ENCODE data around the gene AGFG1. TPM values are rescaled to one million over a fixed set of nuclear protein-coding genes. Genes with fewer than 3 reads are reported as not detected.
"Not testable (repeated sequence)": the region's sequence is repeated elsewhere in the genome, so short reads cannot be mapped to it uniquely, and the experiment has no call there.

The AGFG1 gene
- total RNA-seq, 2 donors from 2014 or later, result 10.2 to 16.1 TPM

- Histone ChIP-seq H3K27ac (no peak overlapping the region), H3K4me1 (no peaks in the 10 kb centered on the region), H3K4me3 (no peak overlapping the region), H3K36me3 (replicated peaks in 1 of 2; ENCODE audit: insufficient read depth in 1 of 2, low read depth in 2 of 2) (no peaks in the 10 kb centered on the region), H3K9me3 (peaks cover 0 to 13% (median 0%) of the 10 kb centered on the region in 3 donors), H3K27me3 (no peaks in the 10 kb centered on the region)
- intact Hi-C loops (cut with DNase I), result no loop called here
- no peak for TF ChIP-seq POLR2A (IDR thresholded peaks at IDR 0.05)
- no peak for TF ChIP-seq CTCF (IDR thresholded peaks at IDR 0.05)
- DNase-seq, result no peak
- ATAC-seq, result no peak
Observed at GRCh38 chr2:227582369-227582768, 110.4 kb downstream of the AGFG1 start.

- Histone ChIP-seq H3K4me1 (no peaks in the 10 kb centered on the region), H3K9me3 (no peaks in the 10 kb centered on the region), H3K27ac (no peak overlapping the region), H3K36me3 (replicated peaks in 1 of 2; ENCODE audit: insufficient read depth in 1 of 2, low read depth in 2 of 2) (no peaks in the 10 kb centered on the region), H3K4me3 (no peak overlapping the region), H3K27me3 (no peaks in the 10 kb centered on the region)
- no peak for DNase-seq
- intact Hi-C loops (cut with DNase I), result no loop called here
- TF ChIP-seq CTCF (IDR thresholded peaks at IDR 0.05) (no peak), POLR2A (IDR thresholded peaks at IDR 0.05) (no peak)
- ATAC-seq, result no peak
- WGBS, 2 donors, result 68 to 80% methylated on average over 1 of the region's 1 CpG
Observed at GRCh38 chr2:227592694-227593387, 120.9 kb downstream of the AGFG1 start.

- H3K27me3 ChIP-seq, result no peaks in the 10 kb centered on the region
- WGBS, 2 donors, result 44 to 49% methylated on average over 4 of the region's 4 CpGs
- H3K4me3 ChIP-seq, result no peak overlapping the region
- intact Hi-C loops (cut with DNase I), result no loop called here
- no peak overlapping the region for H3K27ac ChIP-seq
- no peaks in the 10 kb centered on the region for H3K36me3 ChIP-seq (replicated peaks in 1 of 2; ENCODE audit: insufficient read depth in 1 of 2, low read depth in 2 of 2)
- TF ChIP-seq POLR2A (IDR thresholded peaks at IDR 0.05), result no peak
- TF ChIP-seq CTCF (IDR thresholded peaks at IDR 0.05), result no peak
- H3K9me3 ChIP-seq, result no peaks in the 10 kb centered on the region
- DNase-seq, result no peak
- no peaks in the 10 kb centered on the region for H3K4me1 ChIP-seq
- no peak for ATAC-seq
Observed at GRCh38 chr2:227595797-227596196, 123.8 kb downstream of the AGFG1 start.

GRCh38 chr2:227597036-227597435, 125.1 kb downstream of the AGFG1 start:
- TF ChIP-seq POLR2A (IDR thresholded peaks at IDR 0.05), result no peak
- TF ChIP-seq CTCF (IDR thresholded peaks at IDR 0.05), result no peak
- Histone ChIP-seq H3K27ac (no peak overlapping the region), H3K27me3 (no peaks in the 10 kb centered on the region), H3K4me1 (no peaks in the 10 kb centered on the region), H3K9me3 (no peaks in the 10 kb centered on the region), H3K36me3 (replicated peaks in 1 of 2; ENCODE audit: insufficient read depth in 1 of 2, low read depth in 2 of 2) (no peaks in the 10 kb centered on the region), H3K4me3 (no peak overlapping the region)
- no peak for DNase-seq
- intact Hi-C loops (cut with DNase I), result no loop called here
- no peak for ATAC-seq

- ATAC-seq, result no peak
- intact Hi-C loops (cut with DNase I), result no loop called here
- TF ChIP-seq POLR2A (IDR thresholded peaks at IDR 0.05) (no peak), CTCF (IDR thresholded peaks at IDR 0.05) (no peak)
Observed at GRCh38 chr2:227597998-227598397, 126.0 kb downstream of the AGFG1 start.

GRCh38 chr2:227598835-227599503, 127.0 kb downstream of the AGFG1 start, which contains the start of gene SCYGR2:
SCYGR2 (plus strand) TSS chr2:227598893; CDS start chr2:227598893, 0 bp downstream.
- H3K9me3 ChIP-seq; H3K27ac ChIP-seq; intact Hi-C loops (cut with DNase I); DNase-seq; H3K36me3 ChIP-seq (replicated peaks in 1 of 2; ENCODE audit: insufficient read depth in 1 of 2, low read depth in 2 of 2); ATAC-seq; H3K4me1 ChIP-seq; H3K4me3 ChIP-seq; H3K27me3 ChIP-seq: not testable (repeated sequence)
- WGBS, 2 donors, result 70 to 77% methylated on average over 9 to 16 of the region's 16 CpGs

More at GRCh38 chr2:227597998-227598397, 126.0 kb downstream of the AGFG1 start:
- no peak overlapping the region for H3K27ac ChIP-seq
- H3K36me3 ChIP-seq (replicated peaks in 1 of 2; ENCODE audit: insufficient read depth in 1 of 2, low read depth in 2 of 2), result no peaks in the 10 kb centered on the region
- no peak for DNase-seq
- H3K4me1 ChIP-seq, result no peaks in the 10 kb centered on the region
- 42 to 50% methylated on average over 4 of the region's 4 CpGs for WGBS, 2 donors
- H3K9me3 ChIP-seq, result no peaks in the 10 kb centered on the region
- H3K27me3 ChIP-seq, result no peaks in the 10 kb centered on the region
- H3K4me3 ChIP-seq, result no peak overlapping the region

All from body of pancreas (tissue), 4 donors.